Daoy (cell line): ENCODE results near the gene CCDC33. TPM values are rescaled to one million over a fixed set of nuclear protein-coding genes. Genes with fewer than 3 reads are reported as not detected.

Experiments used
- DNase-seq: peaks from one replicate; pipeline ENCODE4 v3.0.0-alpha.2; 2015; ENCODE audit warnings: low read depth
- total RNA-seq: library from RNA; depleted of rRNA; stranded (reverse); fragments of >200 nt; shearing (Covaris generic); gene quantifications from 2 replicates; pipeline ENCODE4 v1.2.3, GENCODE V29; 2014

CCDC33 gene
- total RNA-seq, 1 experiment from 2014 or later = 4.9 TPM

- DNase-seq = no peak
Observed at GRCh38 chr15:74229686-74230085, 6.4 kb upstream of the CCDC33 start.

GRCh38 chr15:74231475-74231874 lies 4.7 kb upstream of the CCDC33 start:
- no peak for DNase-seq

- DNase-seq = no peak
Observed at GRCh38 chr15:74233373-74233772, 2.8 kb upstream of the CCDC33 start.

GRCh38 chr15:74233851-74234597 lies 2.1 kb upstream of the CCDC33 start:
- DNase-seq = no peak

GRCh38 chr15:74234598-74234875 lies 1.6 kb upstream of the CCDC33 start:
- DNase-seq = no peak

GRCh38 chr15:74239051-74239705 lies 3.1 kb downstream of the CCDC33 start:
- no peak for DNase-seq

- peak; percentile 95 for DNase-seq
Observed at GRCh38 chr15:74240002-74240568, 4.0 kb downstream of the CCDC33 start.

GRCh38 chr15:74240897-74241614 lies 4.9 kb downstream of the CCDC33 start:
- no peak for DNase-seq

GRCh38 chr15:74242441-74243185 lies 6.5 kb downstream of the CCDC33 start:
- no peak for DNase-seq

GRCh38 chr15:74243431-74243830 lies 7.3 kb downstream of the CCDC33 start:
- no peak for DNase-seq

GRCh38 chr15:74244822-74245341 lies 8.8 kb downstream of the CCDC33 start:
- DNase-seq = no peak

GRCh38 chr15:74245342-74245931 lies 9.3 kb downstream of the CCDC33 start:
- no peak for DNase-seq

GRCh38 chr15:74250266-74250665 lies 14.1 kb downstream of the CCDC33 start:
- no peak for DNase-seq

- no peak for DNase-seq
Observed at GRCh38 chr15:74251131-74251811, 15.1 kb downstream of the CCDC33 start.

- peak; percentile 56 for DNase-seq
Observed at GRCh38 chr15:74252291-74252690, 16.2 kb downstream of the CCDC33 start.

- DNase-seq = no peak
Observed at GRCh38 chr15:74252721-74253120, 16.6 kb downstream of the CCDC33 start.

GRCh38 chr15:74253211-74253921 lies 17.2 kb downstream of the CCDC33 start:
- DNase-seq = no peak

GRCh38 chr15:74257105-74257504 lies 21.0 kb downstream of the CCDC33 start:
- DNase-seq = no peak

- DNase-seq = no peak
Observed at GRCh38 chr15:74257623-74258022, 21.5 kb downstream of the CCDC33 start.
